Parathyroid adenoma (tissue), 2 donors: ENCODE data around the gene OGT.
"Not testable (repeated sequence)": the region's sequence is repeated elsewhere in the genome, so short reads cannot be mapped to it uniquely, and the experiment has no call there.

Experiments used
- H2AFZ ChIP-seq: fragments of 300-600 bp; sonication (generic); one replicate; pipeline ENCODE4 v1.7.0; 2017; ENCODE audit warnings: antibody characterized with exemption, mild to moderate bottlenecking
- H3K27ac ChIP-seq: fragments of 300-600 bp; sonication (generic); one replicate; pipeline ENCODE4 v1.7.0; 2017
- H3K27me3 ChIP-seq: fragments of 300-600 bp; sonication (generic); one replicate; pipeline ENCODE4 v1.7.0; 2017; ENCODE audit warnings: low read length; ENCODE audit not compliant: control insufficient read depth, insufficient read depth
- H3K36me3 ChIP-seq: fragments of 300-600 bp; sonication (generic); one replicate; pipeline ENCODE4 v1.7.0; 2017; ENCODE audit warnings: low read length; ENCODE audit not compliant: control insufficient read depth, insufficient read depth
- H3K4me1 ChIP-seq: fragments of 300-600 bp; sonication (generic); one replicate; pipeline ENCODE4 v1.7.0; 2017; ENCODE audit warnings: control low read depth
- H3K4me2 ChIP-seq: fragments of 300-600 bp; sonication (generic); one replicate; pipeline ENCODE4 v1.7.0; 2017; ENCODE audit warnings: low read length
- H3K4me3 ChIP-seq: fragments of 300-600 bp; sonication (generic); one replicate; pipeline ENCODE4 v1.7.0; 2017; ENCODE audit warnings: low read depth, low read length
- H3K79me2 ChIP-seq: fragments of 300-600 bp; sonication (generic); one replicate; pipeline ENCODE4 v1.7.0; 2017; ENCODE audit warnings: control low read depth
- H3K9ac ChIP-seq: fragments of 300-600 bp; sonication (generic); one replicate; pipeline ENCODE4 v1.7.0; 2017; ENCODE audit warnings: mild to moderate bottlenecking
- H3K9me3 ChIP-seq: fragments of 300-600 bp; sonication (generic); one replicate; pipeline ENCODE4 v1.7.0; 2017; ENCODE audit warnings: low read length; ENCODE audit not compliant: control insufficient read depth
- CTCF ChIP-seq: fragments of 300-600 bp; sonication (generic); IDR thresholded peaks from one replicate; pipeline ENCODE4 v1.7.0; 2017; ENCODE audit warnings: antibody characterized with exemption, mild to moderate bottlenecking
- donor health status: primary hyperparathyroidism.

Gene OGT

GRCh38 chrX:71586929-71587328, 54.0 kb downstream of the OGT start:
- Histone ChIP-seq H3K27ac (no peak overlapping the region), H3K4me3 (no peak overlapping the region), H3K36me3 (no peaks in the 10 kb centered on the region), H2AFZ (no peak overlapping the region), H3K4me1 (no peaks in the 10 kb centered on the region), H3K9me3 (no peaks in the 10 kb centered on the region), H3K27me3 (no peaks in the 10 kb centered on the region), H3K9ac (no peak overlapping the region), H3K4me2 (no peak overlapping the region), H3K79me2 (no peaks in the 10 kb centered on the region)
- no peak for TF ChIP-seq CTCF

- H2AFZ ChIP-seq, H3K9me3 ChIP-seq, H3K79me2 ChIP-seq, H3K4me1 ChIP-seq, H3K9ac ChIP-seq, H3K4me2 ChIP-seq, H3K27ac ChIP-seq, H3K4me3 ChIP-seq, H3K27me3 ChIP-seq, H3K36me3 ChIP-seq: not testable (repeated sequence)
Observed at GRCh38 chrX:71593210-71593609, 60.3 kb downstream of the OGT start.

- Histone ChIP-seq H3K4me1 (no peaks in the 10 kb centered on the region), H3K4me3 (no peak overlapping the region), H2AFZ (no peak overlapping the region), H3K36me3 (no peaks in the 10 kb centered on the region), H3K4me2 (no peak overlapping the region), H3K27me3 (no peaks in the 10 kb centered on the region), H3K9ac (no peak overlapping the region), H3K79me2 (no peaks in the 10 kb centered on the region), H3K9me3 (no peaks in the 10 kb centered on the region), H3K27ac (no peak overlapping the region)
- TF ChIP-seq CTCF = no peak
Observed at GRCh38 chrX:71599965-71600364, 67.1 kb downstream of the OGT start.

GRCh38 chrX:71603618-71604017, 70.7 kb downstream of the OGT start:
- Histone ChIP-seq H3K27ac (no peak overlapping the region), H3K9ac (no peak overlapping the region), H3K27me3 (no peaks in the 10 kb centered on the region), H2AFZ (no peak overlapping the region), H3K9me3 (no peaks in the 10 kb centered on the region), H3K36me3 (no peaks in the 10 kb centered on the region), H3K4me3 (no peak overlapping the region), H3K79me2 (no peaks in the 10 kb centered on the region), H3K4me2 (no peak overlapping the region), H3K4me1 (no peaks in the 10 kb centered on the region)
- no peak for TF ChIP-seq CTCF

- TF ChIP-seq CTCF = no peak
- Histone ChIP-seq H3K4me3 (no peak overlapping the region), H3K27me3 (no peaks in the 10 kb centered on the region), H3K4me1 (no peaks in the 10 kb centered on the region), H3K36me3 (no peaks in the 10 kb centered on the region), H3K4me2 (no peak overlapping the region), H3K9ac (no peak overlapping the region), H3K27ac (no peak overlapping the region), H3K9me3 (no peaks in the 10 kb centered on the region), H2AFZ (no peak overlapping the region), H3K79me2 (no peaks in the 10 kb centered on the region)
Observed at GRCh38 chrX:71604141-71604540, 71.2 kb downstream of the OGT start.
